DMS79 treated with DMSO at 0.1 percent for 48 hours (cell line): Measurements from ENCODE around the gene BUB1B.

ENCODE experiments used
- DNase-seq: peaks from one replicate; lab custom pipeline; 2025; lab: John Stamatoyannopoulos, UW

Gene BUB1B

DNA sequence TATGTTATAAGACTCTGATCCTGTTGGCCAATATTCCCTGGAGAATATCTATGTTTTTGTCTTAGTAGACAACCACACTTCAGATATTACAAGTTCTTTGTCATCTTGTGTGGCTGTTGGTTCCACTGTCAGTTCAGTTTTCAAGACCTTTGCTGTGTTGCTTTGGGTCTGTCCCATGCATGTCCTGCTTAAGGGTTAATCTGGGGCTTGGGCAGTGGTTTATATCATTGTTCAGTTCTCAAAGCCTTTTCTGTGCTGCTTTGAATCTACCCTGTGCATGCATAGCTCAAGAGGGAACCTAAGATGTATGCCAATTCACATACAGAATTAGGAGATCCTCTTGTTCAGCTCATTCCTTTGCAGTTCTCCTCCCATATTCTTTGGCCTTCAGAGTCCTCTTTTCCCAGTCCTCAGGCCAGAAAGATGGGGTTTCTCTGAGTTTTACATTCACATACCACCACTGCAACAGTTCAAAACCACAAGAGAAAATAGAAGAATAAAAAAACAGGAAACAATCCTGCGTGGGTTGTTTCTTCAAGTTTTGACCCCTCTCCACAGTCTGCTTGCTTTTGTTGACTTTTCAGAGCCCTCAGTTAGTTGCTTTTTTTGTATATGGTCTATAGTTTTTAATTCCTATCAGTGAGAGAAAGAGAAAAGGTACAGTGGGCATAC, 21.6 kb downstream of the BUB1B start:
- DNase-seq: no peak

DNA sequence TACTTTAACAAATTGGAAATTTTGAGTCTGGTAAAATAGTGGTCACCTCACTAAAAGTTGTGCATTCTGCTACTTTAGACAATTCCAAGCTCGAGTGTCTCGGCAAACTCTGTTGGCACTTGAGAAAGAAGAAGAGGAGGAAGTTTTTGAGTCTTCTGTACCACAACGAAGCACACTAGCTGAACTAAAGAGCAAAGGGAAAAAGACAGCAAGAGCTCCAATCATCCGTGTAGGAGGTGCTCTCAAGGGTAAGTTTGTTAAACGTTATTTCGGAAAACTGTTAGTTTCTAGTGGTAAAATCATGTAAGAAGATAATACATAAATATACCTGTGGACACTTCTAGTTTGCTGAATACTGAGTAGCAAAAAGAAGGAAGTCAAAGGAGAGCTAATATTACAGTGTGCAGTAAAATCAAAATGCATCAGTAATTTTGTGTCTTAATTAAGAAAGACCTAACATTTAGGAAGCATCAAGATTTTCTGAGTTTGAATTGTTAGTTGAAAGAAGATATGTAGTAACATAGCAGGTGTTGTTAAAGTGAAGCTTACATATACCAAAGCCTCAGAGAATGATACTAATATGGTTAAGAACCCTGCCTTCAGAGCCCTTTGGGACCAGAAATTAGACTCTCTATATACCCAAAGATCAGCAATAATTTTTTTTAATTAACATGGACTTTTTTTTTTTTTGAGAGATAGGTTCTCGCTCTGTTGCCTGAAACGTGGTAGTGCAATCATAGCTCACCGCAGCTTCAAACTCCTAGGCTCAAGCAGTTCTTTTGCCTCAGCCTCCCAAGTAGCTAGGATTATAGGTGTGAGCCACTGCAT, 23.0 kb downstream of the BUB1B start:
- no peak for DNase-seq

DNA sequence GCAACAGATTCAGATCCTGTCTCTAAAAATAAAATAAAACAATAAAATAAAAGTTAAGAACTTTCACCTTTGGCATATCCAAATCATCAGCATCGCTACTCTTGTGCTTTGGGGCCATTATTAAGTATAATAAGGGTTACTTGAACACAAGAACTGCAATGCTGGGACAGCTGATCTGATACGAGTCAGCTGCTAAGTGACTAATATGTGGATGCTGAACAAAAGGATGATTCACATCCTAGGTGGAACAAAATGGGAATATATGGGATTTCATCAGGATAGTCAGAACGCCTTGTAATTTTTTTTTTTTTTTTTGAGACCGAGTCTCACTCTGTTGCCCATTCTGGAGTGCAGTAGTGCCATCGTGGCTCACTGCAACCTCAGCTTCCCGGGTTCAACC, 29.7 kb downstream of the BUB1B start:
- DNase-seq: no peak

DNA sequence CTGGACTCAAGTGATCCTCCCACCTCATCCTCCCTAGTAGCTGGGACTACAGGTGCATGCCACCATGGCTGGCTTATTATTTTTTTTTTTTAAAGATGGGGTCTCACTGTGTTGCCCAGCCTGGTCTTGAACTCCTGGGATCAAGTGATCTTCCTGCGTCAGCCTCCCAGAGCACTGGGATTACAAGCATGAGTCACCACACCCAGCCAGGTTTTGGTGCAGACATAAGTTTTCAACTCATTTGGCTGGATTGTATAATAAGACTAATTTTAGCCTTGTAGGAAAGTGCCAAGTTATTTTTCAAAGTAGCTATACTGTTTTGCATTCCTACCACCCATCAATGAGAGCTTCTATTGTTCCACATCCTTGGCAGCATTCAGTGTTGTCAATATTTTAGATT, 32.1 kb downstream of the BUB1B start:
- no peak for DNase-seq

DNA sequence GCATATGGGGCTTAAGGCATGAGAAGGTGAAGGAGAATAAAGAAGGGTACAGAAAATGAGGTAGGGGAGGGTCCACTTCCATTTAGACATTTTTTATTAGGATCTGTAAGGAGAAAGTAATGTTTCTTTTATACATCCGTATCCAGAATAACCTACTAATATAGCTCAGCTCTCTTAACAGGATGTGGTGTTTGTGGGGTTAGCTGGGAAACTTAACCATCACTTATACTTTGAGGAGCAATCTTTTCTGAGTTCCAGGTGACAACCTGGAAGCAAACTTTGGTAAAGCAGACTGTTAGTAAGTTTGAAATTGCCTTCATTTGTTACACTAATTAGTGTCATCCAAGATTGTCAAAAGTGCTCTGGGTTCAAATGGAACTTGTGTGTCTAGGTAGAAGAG, 36.6 kb downstream of the BUB1B start:
- DNase-seq: no peak

DNA sequence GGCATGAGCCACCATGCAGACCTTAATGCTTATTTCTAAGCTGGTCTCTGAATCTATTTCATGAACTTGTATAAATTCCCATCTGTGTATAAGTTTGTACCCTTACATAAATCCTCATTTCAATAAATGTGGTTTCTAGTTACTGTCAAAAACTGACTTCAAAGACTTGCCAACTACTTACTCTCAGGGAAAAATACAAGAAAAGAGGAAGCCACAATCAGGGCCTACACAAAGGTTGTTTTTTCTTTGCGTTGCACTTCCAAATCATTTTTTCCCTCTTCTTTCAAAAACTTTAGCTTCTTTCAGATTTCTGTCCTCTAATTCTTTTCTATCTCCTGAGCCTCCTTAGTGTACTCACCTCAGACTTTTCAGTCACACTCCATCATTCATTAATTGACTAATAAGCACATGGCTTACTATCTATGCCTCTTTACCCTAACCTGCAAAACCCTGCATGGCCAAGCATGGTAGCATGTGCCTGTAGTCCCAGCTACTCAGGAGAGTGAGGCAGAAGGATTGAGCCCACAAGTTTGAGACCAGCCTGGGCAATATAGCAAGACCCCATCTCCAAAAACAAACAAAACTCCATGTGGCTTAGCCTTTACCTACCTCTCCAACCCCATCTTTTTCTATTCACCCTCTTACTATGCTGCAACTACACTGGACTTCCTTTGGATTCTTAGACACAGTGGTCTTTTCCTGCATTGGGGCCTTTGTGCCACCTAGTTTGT, 37.7 kb downstream of the BUB1B start:
- no peak for DNase-seq

DNA sequence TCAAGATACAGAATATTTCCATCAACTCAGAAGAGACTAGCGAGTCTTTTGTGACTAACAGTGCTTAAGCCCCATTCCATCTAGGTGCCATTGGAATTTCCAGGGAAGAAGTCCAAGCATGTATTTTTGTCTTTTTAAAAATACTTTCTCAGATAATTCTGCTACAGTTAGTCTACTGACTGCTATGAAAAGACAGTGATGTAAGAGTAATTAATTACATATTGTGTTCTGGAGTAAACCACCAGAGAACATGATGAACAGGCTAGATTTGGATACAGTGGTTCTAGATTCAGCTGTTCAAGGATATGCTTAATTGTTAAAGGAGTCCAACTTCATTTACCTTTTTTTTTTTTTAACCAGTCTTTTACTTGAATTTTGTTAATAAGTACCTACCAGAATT, 43.2 kb downstream of the BUB1B start:
- no peak for DNase-seq

DNA sequence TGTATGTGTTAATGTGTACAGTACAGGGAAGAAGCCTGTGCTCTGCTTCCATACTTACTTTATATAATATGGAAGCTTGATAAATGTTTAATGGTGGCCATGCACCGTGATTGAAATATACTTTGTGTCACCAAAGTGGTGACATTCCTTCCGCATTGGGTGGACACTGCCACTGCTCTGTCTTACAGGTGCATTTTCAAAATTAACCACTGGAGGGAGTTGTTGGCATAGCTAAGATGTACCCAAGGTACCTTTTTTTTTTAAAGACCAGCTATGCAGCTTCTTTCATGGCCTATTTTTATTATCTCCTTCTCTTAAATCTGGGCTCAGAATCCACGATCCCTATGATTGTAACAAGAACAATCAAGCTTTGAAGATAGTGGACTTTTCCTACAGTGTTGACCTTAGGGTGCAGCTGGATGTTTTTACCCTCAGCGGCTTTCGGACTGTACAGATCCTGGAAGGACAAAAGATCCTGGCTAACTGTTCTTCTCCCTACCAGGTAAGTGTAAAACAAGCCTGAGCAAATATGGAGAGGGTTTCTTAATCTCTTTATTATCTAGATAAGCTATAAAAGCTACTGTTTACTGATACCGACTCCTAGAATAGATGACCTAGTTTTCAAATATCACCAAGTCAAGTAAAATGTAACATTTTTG, 56.4 kb downstream of the BUB1B start:
- DNase-seq: peak; percentile 39

DNA sequence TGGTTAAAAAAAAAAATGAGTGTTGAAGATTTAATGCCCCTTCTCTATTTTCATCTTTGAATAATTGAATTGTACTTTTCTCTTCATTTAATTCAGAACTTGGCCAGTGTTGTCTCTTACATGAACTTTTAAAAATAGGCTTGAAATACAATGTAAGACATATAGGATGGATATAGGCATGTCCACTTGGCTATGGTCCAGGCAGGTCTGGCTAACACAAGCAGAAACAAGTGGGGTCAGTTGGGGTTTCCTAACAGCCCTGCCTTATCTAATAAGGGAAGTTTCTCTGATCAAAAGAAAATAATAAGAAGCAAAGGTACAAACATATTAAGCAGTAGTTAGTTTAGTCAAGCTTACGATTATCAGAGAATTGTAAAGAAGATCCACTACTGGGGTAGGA, 58.9 kb downstream of the BUB1B start:
- no peak for DNase-seq

DNA sequence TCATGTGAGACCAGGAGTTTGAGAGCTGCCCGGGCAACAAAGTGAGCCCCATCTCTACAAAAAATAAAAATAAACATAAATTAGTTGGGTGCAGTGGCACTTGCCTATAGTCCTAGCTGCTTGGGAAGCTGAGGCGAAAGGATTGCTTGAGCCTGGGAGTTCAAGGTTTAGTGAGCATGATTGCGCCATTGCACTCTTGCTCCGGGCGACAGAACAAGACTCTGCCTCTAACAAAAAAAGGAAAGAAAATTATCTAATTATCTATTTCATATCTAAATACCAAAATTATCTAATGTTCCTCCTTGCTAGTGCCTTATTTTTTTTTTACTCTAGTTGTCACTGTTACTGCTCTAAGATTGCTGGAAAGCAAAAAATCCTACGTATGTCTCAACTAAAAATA, 61.3 kb downstream of the BUB1B start:
- DNase-seq: no peak

DNA sequence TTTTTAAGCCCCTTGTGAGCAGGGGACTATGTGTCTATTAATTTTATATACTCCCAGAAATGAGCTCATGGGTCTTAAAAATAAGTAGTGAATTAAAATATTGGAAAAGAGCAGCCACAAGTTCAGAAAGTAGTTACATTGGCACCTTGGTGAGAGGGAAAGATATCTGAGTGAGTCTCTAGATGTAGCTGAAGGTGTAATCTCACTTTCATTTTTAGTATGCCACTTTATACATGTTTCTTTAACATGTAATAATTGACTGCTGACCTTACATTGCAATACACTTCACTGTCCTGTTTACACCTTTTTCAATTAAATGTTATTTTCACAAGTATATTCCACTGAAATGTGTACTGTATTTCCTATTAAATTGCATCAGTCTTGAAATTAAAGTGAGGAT, 65.9 kb downstream of the BUB1B start:
- DNase-seq: no peak

DNA sequence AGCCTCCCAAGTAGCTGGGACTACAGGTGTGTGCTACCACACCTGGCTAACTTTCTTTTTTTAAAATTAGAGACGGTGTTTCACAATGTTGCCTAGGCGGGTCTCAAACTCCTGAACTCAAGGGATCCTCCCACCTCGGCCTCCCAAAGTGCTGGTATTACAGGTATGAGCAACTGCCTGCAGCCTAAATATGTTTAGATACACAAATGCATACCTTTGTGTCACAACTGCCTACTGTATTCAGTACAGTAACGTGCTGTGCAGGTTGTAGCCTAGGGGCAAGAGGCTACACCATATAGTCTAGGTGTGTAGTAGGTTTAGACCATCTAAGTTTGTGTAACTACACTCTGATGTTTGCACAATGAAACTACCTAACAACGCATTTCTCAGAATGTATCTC, 68.4 kb downstream of the BUB1B start:
- DNase-seq: no peak

DNA sequence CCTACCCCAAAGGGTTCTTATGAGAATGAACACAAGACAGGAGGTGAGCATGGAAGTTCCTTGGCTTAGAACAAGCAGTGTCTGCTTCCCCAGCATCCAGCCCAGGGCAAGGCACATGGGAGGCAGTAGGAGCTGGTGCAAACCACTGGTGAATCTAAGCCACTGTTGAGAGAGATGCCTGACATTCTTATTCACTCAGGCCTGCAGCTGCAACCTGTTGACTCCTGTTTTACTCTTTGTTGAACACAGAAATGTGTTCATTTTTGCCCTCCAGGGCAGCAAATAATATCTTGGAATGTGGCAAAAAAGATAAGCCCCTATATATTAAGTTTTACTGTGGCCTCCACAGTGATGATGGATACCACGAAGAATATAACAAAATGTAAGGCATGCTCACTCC, 69.1 kb downstream of the BUB1B start:
- DNase-seq: no peak

DNA sequence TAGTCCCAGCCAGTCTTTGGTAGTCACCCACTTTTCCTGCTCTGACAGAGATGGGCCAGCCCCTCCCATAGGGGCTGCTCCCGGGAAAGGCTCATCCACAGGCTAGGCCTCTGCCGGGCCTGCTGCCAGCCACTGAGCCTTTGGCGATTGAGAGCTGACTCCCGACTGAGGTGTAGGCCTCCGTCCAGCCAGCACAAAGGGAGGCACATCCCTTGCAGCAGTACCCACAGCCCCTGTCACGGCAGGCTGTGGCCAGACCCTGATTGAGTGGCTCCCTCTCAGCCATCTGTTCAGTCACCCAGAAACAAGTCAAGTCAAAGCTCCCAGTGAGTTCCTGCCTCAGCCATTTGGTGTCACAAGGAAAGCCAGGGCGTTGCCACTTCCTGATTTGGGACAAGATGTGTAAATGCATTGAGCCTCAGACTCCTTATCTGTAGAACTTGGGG, 71.8 kb downstream of the BUB1B start:
- peak; percentile 23 for DNase-seq

DNA sequence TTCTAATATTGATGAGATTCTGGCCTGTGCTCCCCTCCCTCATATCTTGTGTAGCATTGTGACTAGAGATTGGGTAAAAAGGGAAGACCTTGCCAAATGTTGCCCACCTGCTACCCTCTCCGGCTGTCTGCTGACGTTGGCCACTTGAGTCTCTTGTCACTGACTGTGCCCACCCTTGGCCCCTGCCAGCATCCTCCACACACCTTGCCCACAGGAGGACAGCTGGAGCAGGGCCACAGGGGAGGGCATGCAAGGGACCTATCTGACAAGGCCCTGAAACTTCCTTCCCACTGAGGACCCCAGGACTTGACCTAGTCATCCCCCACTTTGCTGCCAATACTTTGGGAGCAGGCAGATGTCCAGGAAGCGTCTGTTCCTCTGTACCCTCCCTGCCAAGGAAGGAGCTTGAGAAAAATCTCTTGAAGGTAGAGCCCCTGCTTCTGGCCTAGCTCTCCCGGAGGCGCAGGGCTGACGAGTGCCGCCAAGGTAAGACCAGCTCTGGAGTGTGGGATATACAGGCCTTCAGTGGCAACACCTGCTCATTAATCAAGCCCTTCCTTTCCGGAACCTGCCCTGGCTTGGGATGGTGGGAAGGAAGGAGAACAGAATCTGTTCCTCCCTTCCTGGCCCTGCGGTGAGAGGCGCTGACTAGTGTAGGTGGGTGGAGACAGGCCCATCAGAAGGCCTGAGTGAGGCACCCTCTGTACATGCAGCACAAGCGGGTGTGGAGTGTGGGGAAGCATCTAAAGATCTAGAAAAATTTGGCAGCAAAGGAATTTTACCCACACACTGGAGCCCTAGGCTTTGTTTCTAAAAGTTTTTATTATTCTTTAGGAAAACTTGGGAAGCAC, 73.1 kb downstream of the BUB1B start:
- DNase-seq: no peak

DNA sequence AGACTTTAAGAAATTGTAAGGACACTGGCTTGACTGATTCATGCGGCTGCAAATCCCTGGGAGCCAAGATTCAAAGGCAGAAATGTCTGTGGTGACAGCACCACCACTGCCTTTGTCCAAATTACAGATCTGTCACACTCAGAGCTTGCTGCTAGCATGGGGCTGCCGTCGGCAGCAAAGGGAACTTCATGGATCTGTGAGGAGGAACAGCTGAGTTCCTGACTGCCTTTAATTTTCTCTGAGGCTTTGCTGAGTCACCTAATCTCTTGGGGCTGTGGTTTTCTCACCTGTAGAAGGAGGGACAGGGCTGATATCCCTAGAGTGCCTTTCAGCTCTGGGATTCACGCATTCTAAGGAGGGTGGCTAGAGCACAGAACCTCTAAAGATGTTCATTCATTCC, 73.9 kb downstream of the BUB1B start:
- DNase-seq: no peak

DNA sequence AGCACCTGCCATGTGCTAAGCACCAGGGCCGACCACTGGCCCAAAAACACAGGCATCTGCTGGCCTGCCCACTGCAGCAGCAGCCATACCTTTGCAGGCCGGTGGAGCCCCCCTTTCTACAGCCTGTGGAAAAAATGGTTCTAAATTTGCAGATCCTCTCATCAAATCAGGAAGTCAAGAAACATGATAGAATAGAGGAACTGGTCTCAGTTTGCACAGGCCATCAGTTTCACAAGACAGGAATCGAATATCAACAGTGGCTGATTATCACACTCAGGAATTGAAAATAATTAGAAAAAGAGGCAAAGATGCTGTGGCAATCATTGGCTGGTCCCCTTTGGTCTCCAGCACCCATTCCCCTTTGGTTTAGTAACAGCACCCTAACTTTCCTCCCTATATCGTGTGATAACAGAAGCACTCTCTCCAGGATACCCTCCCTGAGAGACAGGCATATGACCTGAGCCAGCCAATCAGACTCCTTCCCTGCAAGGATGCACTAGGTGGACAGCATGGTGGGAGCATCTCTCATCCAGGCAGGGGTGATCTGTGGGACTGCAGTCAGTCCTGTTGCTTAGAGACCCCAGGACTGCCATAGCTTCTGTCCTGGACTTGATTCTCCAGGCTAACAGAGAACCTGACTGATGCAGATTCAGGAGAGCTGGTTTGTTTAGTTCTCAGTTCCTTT, 74.5 kb downstream of the BUB1B start:
- no peak for DNase-seq

DNA sequence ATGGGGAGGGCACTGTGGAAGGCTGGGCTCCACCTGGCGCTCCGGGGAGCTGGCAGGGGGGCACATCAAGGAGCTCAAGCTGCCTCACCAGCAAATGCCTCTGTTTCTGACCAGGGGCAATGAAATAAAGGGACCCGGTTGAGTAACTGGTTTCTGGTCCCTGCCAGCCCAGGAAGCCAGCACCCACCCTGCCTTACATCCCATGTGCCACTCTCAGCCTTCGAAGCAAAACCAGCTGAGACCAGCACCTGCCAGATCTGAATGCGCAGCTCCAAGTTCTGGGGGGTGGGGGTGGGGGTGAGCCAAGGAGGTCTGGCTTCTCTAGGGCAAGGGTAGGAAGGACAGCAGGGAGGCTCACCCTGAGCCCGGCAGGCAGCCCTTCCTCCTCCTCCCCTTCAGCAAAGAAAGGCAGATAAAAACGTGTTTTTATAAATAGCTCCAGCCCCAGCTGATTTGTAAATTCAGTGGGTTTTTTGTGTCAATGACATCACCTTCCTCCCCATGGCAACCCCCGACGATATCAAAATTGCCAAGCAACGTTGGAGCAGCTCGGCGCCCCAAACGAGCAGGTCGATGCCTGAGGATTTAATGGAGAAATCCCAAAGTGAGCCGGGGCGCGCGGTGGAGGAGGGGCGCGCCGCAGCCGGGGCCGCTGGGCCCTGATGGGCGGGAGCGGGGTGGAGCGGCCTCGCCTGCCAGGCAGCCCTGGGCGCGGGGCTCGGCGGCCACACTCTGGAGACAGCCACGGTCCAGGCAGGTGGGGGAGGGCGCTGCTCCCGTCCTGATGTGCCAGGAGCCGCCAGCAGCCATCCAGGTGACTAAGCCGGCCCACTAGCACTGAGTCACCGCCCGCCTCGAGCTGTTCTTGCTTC, 77.9 kb downstream of the BUB1B start, which contains the start of gene PAK6:
Gene PAK6 (plus strand): TSS at position 532 of the 872 bp plus-strand sequence. CDS start 25,723 bp downstream, outside the sequence.
- peak; percentile 43 for DNase-seq

DNA sequence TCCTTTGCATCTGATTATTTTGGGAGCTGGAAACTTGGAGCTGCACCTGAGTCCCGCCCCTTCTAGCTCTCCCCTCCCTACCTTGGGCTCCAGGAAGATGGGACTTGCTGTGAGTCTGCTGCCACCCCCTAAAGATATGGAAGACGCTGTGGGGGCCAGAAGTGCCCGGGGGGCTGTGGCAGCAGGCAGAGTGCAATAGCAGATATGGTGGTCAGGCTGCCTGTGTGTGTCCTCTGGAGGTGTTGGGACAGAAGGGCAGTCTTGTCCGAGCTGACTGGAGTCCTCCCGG, 78.5 kb downstream of the BUB1B start:
- no peak for DNase-seq
